ENCODE measurements around the gene ADAT2.
A peak's percentile ranks its signal among the peaks of the same experiment; 100 is the strongest.

Gene ADAT2

DNA sequence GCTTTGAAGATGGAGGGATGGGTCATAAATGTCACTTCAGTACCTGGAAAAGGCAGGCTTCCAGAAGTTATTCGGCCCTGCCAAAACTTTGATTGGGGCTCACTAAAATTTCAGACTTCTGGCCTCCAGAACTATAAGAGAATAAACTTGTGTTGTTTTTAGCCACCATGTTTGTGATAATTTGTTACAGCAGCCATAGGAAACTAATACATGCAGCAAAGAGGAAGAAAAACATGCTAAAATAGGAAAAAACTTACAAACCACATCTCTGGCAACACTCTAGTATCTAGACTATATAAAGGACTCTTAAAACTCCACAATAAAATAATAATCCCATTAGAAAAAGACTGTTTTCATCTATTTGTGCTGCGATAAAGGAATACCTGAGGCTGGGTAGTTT lies 9.5 kb downstream of the ADAT2 start:
- DNase-seq, result no peak

DNA sequence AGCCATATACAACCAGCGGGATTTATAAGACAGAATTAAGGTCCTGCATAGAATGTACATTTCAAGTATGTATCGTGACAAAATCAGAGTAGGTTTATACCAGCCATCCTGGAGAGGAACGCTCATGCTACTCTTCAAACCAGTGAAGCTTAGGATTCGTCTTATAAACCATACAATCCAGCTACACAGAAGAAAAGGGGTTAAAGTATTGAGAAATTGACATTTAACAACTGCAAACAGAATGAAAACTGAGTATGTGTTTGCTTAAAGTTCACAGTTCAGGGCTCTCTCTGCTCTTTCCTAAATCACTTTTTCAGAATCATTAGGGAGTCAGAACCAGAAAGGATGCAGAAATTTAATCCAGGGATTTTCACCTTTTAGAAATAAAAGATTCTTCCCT lies 17.9 kb downstream of the ADAT2 start:
- no peak for DNase-seq

DNA sequence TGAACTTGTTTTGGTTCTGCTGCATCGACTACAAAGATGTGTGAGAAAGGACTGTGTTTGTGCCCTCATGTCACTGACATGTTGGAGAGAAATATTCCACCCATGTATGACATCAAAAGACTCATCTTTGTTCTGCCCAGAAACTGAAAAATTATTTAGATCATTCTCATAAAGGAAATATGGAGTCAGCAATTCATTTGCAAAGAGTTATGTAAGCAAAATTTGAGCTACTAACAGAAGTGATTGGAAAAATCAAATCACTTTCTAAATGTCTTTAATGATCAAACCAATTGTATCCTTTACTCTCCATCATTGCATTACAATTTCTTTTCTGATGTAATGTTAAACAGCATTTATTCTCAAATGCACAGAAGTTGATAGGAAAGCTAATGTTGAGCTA lies 19.3 kb downstream of the ADAT2 start:
- no peak for DNase-seq

DNA sequence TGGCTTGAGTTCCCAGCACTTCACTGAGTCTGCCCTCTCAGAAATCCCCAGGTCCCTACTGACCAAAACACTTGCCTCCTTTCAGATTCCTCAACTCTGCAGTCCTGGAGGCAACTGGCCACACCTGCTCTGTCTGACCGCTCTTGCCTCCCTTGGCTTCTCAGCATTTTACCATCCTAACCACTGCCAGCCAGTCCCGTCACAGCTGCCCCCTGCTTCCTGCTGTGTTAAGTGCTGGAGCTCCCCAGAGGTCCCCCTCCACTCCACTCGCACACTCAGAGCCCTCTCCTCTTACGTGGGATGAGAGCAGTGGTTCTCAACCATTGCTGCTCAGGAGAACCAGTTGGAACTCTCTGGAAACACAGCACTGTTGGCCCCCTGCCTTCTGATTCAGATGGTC lies 20.5 kb downstream of the ADAT2 start:
- DNase-seq, result no peak

DNA sequence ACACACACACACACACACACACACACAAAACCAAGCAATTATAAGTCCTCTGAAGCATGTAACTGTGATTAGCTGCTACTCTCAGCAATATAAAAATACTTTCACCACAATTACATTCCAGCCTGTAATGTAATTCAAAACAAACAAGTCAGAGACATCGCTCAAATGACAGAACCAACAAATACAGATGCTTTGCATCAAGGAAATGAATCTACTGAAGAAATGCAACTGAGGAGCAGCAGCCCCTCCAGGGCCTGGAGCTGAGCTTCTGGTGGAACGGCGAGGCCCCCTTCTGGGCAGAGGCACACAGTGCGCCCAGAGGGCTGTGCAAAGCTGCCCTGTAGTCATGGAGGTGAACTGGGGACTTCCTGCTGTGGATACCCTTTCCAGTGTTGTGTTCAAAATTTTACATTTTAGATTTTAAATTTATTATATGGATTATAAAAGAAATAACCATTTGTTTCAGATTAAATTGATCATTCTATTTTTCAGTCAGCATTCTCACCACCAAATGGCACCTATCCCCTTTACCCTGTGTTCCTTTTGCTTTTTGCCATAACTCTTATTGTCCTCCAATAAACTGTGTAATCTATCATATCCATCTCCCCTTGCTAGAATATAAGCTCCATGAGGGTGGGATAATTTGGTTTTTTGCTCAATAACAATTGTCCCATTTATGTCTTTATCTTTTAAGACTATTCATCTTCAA lies 23.2 kb downstream of the ADAT2 start:
- peak; percentile 64 to 69 for DNase-seq

DNA sequence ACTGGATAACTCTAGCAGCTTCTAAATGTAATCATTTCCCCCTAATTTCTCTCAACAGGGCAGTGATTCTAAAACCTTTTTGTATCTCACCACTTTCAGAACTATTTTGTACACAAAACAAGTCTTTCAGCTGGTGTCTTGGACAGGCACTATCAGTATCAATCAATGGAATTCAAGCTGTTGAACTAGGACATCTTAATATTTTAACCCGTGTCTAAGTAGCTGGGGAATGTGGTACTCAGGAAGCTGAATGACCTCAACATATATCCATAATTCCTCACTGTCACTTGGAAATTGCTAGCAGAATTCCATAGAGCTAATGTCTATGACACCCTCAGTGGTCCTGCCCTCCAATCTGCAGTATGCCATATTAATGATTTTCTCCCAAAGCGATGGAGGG lies 24.5 kb downstream of the ADAT2 start:
- DNase-seq, result no peak

DNA sequence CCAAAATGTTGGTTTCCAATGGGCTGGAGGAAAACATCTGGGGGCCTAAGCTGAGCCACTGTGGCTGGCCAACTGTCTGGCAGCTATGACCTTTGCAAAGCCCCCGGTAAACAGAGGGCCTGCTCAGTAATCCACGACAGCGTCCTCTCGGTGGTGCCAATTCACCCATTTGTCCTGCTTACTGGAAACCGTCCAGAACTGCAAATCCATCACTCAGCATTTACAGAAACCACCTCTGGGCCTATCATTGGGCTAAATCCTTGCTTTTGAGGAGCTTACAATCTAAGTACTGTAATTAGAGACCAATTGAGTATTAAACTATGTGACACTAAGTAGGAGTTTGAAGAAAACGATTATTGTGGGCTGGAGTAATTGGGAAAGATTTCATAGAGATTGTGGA lies 31.0 kb downstream of the ADAT2 start:
- no peak for DNase-seq

DNA sequence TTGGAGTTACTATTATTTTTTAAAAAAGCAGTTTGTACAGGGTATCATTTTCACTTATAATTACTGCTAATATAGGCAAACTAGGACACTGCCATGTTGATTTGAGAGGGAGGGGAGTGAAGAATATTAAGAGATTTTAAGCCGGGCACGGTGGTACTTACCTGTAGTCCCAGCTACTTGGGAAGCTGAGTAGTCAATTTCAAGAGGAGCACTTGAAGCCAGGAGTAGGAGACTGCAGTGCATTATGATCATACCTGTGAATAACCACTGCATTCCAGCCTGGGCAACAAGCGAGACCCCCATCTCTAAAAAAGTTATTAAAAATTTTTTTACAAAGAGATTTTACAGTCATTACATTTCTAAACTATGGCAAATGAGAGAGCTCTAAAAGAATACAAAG lies 35.7 kb downstream of the ADAT2 start:
- DNase-seq, result no peak

DNA sequence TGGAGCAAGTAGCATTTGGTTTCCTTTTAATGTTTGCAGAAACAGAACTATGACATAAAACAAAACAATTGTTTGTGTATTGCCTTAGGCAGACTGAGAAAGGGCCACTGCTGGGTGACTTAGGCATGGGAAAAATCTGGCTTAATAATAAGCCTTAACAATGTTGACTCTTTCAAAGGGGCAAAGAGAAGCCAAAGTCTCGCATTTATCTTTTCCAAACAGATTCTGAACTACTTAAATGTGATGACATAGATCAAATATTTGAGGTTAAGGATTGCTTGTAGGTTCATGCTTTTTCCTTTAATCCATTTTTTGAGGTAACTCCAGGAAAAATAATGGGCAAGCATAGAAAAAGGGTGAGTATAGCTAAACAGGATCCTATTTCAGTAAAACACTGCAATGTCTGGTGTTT lies 39.6 kb downstream of the ADAT2 start:
- DNase-seq, result no peak

DNA sequence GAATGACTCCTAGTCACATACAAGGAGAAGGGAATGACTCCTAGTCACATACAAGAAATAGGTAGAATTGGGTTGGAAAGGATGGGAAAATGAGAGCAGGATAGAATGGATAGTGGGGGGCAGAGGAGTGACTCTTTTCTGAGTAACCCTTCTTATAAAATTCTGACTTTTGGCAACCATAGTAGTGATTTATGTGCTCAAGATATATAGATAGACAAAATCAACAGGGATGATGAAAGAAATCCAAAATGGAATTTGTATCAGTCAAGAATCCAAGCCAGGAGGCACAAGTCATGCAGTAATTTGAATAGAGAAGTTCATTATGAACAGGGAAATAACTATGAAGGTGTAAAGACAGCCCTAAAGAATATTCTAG lies 41.7 kb downstream of the ADAT2 start:
- no peak for DNase-seq

DNA sequence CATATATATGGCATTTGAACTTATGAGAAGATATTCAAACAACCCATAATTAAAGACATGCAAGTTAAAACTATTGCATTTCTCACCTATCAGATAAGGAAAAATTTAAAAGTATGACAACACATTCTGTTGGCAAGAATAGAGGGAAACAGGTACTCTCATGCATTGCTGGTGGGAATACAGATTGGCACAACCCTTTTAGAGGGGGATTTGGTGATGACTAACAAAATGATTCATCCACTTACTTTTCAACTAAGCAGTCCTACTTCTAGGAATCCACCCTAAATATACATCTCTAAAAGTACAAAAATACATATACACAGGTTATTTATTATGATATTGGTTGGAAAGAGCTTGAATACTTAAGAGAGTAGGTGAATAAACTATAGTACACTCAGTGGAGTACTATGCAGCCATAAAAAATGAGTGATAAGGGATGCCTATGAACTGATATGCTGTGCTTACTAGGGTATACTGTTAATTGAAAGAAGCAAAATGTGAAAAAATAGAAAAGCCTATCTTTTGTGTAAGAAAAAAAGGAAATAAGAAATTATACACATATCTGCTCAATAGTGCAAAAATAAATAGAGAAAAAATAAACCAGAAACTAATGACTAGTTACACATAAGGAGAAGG lies 42.2 kb downstream of the ADAT2 start:
- no peak for DNase-seq

DNA sequence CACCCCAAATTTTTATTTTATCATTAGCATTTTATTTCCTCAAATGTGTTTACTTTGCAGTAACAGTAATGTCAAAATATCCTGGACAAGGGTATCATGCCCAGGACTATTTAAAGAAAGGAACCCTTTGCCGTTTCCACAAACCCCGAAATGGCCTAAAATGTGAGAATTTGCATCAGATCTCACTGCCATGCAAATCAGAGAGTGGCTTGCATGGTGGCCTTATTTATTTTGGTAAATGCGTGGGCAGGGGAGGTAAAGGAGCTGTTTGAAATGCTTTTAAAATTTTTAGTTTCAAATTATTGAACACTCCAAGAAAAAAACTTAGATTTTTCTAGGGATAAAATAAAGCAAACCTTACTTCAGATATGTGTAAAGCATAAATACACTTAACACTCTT lies 43.8 kb downstream of the ADAT2 start:
- DNase-seq, result no peak

DNA sequence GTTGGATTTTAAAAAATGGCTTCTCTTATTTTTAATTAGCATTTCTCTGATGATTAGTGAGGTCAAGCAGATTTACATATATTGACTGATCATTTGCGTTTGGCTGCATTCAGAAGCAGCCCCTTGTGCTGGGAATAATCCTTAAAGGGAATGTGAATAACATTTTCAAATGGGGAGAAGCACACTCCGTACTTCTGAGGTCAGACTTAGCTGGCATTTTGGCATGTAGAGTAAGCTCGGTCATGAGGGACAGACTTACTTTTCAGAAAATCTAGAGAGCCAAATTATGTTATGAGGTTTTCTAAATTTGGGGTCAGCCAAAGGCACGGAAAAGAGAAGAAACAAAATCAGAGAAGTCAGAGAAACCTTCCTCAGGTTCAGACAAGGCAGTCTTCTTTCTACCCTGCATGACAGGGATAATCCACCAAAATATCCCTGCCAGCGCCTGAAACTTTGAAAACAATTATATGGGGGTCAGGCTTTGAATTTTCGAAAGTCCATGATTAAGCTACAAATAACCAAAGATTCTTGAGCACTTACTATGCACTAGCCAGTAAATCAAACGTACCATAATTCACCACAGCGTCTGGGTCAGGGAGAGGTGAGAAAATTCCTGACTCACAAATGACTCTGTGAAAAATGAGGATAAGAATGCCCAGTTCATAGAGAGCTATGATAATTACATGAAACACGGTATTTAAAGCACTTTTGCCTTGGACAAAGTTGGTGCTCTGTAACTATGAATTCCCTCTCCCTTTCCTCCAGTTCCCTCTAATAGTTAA lies 44.9 kb downstream of the ADAT2 start:
- DNase-seq, result no peak

DNA sequence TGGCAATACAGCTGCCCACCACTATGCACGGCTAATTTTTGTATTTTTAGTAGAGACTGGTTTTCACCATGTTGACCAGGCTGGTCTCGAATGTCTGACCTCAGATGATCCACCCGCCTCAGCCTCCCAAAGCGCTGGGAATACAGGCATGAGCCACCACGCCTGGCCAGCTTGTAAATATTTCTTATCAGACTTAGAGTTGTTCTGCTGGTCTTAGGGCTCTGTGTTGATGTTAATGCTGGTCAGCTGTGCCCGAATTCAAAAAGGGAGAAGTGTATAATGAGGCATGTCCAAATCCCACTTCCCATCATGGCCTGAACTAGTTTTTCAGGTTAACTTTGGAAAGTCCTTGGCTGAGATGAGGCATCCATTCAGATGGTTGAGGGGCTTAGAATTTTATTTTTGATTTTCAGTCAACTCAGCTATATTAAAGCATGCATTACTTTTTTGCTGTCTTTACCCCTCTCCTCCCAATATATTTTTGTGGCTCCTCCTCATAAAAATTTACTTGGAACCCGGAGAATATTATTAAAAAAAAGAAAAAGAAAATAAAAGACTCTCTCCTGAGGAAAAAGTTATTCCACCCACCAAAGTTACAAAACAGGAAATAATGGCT lies 47.7 kb downstream of the ADAT2 start:
- no peak for DNase-seq

DNA sequence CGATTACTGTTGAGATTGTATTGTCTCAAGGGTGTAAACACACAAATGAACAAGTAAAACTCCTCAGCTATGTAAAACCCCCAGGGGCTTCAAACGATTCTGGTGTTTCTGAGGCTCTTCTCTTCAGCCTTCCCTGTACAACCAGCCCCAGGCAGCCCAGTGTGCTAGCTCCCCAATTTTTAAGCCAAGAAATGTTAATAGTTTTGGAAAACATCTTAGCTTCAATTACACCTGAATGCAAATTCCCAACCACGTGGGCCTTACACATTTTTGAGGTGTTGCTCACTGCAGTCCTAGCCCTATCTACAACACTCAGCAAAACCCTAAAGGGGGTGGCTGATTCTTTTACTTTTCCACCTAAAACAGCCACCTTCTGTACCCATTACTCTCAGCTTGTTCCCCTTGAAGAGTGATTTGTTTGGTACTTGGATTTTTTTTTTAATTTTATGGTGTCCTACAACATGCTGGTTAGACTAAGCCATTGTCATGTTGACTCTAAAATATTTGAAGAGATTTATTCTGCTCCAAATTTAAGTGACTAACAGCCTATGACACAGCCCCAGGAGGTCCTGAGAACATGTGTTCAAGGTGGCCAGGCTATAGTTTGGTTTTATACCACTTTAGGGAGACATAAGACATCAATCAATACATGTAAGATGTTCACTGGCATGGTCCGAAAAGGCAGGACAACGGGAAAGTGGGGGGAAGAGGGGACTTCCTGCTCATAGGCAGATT lies 48.7 kb downstream of the ADAT2 start:
- DNase-seq, result no peak

DNA sequence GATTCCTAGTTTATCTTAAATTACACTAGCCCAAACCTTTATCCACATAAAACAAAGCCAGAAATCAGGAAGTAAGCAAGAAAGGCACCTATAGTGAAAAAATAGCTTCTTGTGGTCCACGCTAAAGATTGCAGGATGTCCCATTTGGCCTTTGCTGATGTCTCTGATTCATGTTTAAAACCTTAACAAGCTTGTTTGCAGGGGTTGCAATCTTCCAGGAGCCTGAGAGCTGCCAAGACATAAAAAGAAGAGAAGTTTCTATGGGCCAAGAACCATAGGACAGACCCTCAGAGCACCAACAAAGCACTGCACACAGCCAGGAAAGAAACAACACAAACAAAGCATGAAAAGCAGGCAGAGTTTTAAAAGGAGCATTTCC lies 49.4 kb downstream of the ADAT2 start:
- DNase-seq, result no peak

DNA sequence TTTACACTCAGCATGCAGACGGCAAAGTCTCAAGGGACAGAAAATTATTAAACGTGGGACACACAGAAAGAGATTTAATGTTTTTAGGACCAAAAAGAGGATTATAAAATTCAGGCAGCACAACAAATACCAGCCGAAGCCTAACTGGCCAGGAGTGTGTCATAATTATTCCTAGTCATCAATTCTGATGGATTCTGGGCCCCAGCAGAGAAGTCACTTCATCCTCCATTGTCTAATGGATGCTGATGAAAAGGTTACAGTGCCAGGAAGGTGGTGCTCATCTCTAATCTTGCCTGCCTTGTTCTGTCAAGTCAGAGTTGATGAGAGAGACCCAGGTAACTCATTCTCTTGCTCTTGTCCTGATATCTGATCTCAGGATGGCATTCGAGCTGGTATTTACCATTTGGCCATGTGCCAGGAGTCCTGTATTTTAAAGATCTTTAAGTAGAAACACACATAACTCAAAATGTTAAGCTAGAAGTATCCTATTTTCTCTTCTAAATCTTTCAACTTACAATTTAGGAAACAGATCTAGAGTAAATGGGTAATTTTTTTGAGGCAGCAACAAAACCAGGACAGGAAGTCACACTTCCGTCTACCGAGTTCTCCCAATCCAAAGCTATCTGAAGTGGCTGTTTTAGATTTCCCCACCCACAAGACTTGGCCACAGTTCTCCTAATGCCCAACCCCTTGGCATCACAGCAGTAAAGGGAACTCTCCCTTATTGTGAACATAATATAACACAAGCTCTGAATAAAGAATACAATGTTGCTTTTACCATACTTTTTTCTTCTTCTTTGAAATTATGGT lies 50.0 kb downstream of the ADAT2 start:
- DNase-seq, result no peak

DNA sequence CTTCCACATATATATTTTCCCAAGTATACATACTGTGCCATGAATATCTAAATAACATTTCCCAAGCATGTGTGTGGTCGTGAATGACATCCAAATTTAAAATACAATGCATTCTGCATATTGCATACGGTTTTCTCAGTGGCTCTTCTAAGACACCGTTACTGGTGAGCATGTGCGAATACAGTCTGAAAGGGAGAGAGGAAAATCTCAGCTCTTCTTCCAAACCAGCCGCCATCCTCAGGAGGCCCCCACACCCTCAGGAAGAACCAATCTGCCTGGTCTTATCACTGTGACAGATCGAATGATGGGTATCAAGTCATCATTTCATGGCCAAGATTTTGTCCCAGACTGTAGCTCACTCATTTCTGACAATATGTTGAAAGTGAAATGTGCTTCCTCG lies 50.7 kb downstream of the ADAT2 start:
- DNase-seq, result no peak

DNA sequence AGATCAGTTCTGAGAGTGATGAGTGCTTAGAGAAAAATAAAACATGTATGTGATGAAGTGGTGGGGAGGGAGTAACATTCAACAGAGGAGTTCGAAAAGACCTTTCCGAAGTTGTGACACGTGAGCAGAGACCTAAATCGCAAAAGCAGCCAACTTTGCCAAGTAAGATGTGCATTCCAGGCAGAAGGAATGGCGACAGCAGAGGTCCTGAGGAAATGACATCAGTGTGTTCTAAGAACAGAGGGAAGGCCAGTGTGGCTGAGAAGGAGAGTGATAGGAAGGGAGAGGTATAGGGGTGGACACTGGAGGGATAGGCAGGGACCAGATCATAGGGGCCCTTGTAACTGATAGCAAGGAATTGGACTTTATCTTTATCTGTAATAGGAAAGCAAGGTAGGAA lies 51.3 kb downstream of the ADAT2 start:
- no peak for DNase-seq

DNA sequence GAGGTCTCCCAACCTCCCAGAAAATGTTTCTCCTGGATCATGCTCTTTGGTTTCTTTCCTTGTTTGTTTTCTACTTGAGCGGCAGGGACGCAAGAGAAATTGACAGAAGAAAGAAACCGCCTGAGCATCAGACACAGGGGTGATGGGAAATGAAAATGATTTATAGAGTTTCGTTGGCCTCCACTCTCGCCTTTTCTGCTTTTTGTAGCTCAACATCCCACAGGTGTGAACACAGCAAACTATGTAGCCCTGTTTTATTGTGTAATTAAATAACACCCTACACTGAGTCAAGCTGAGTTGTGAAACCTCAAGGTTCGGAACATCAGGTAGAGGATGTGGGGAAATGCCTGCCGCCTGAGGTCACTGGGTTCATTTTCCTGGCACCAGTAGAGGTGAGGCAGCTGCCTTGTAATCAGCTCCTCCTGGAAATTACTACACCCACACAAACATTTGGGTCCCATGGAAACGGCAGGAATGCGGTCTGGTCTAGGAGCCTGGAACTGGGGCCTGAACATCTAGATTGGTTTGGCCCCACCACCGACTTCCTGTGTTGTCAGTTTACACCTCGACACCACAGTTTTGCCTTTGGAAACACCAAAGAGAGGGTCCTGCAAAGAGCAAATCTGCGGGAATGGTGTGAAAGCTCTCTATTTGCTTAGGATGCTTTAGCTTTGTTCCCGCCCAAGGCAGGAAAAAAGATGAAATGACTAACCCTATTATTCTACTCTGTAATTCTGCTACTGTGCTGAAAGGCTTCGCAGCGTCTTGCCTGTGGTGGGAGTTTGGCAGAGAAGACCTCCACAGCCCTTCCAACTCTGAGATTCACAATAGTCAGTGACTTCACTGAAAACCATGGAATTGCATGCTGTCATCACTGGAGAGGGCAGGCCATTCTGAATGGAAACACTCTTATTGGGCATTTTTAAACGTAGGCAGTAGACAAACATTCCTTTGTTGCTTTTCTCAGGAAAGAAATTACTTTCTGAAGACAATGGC lies 53.0 kb downstream of the ADAT2 start:
- no peak for DNase-seq
